Measurements from ENCODE around the gene BCAP29. TPM values are rescaled to one million over a fixed set of nuclear protein-coding genes. Genes with fewer than 3 reads are reported as not detected.

BCAP29 gene
- total and polyA plus RNA-seq, 2 donors (not counting 3 experiments of a cell fraction or from before 2014, with no cell fraction given) = 122 to 162 TPM

- Histone ChIP-seq H3K27me3 (ENCODE audit: control insufficient read depth in 2 of 2, insufficient read depth in 2 of 2, low read length in 2 of 2) (peaks cover 7 to 28% of the 10 kb centered on the region in 2 experiments), H3K9me3 (replicated peaks; ENCODE audit: control insufficient read depth, insufficient read depth, low read length) (no peaks in the 10 kb centered on the region), H3K4me3 (replicated peaks in 1 of 3; ENCODE audit: insufficient read depth in 1 of 3, low read depth in 1 of 3, low read length in 3 of 3) (no peak overlapping the region), H3K9me1 (replicated peaks; ENCODE audit: control insufficient read depth, extremely low read depth, insufficient read depth, low read length) (no peaks in the 10 kb centered on the region), H3K4me1 (ENCODE audit: control insufficient read depth, extremely low read depth, insufficient read depth, low read length) (peaks cover 3% of the 10 kb centered on the region), H3K4me2 (ENCODE audit: insufficient read depth, low read length) (no peak overlapping the region), H4K20me1 (replicated peaks; ENCODE audit: control insufficient read depth, extremely low read depth, insufficient read depth, low read length) (no peaks in the 10 kb centered on the region), H3K79me2 (ENCODE audit: control insufficient read depth, insufficient read depth, low read length) (no peaks in the 10 kb centered on the region), H3K27ac (ENCODE audit: insufficient read depth, low read depth, low read length) (no peak overlapping the region), H3K9ac (replicated peaks; ENCODE audit: extremely low read depth, insufficient read depth, low read length) (no peak overlapping the region), H3K36me3 (ENCODE audit: control insufficient read depth in 2 of 2, extremely low read depth in 1 of 2, insufficient read depth in 2 of 2, low read length in 2 of 2) (no peaks in the 10 kb centered on the region), H2AFZ (ENCODE audit: low read depth, low read length) (no peak overlapping the region)
- TF ChIP-seq EZH2 (IDR thresholded peaks at IDR 0.05; ENCODE audit: borderline replicate concordance, low read depth, low read length, severe bottlenecking) (no peak), CTCF (IDR thresholded peaks at IDR 0.05; ENCODE audit: extremely low read depth in 1 of 2, insufficient read depth in 1 of 2, low read depth in 1 of 2, low read length in 2 of 2) (no peak), JUN (IDR thresholded peaks at IDR 0.05; ENCODE audit: borderline replicate concordance, insufficient read depth, insufficient read length, low read depth) (no peak), FOS (IDR thresholded peaks at IDR 0.05; ENCODE audit: borderline replicate concordance, insufficient read depth, low read length) (no peak), POLR2A (IDR thresholded peaks at IDR 0.05; ENCODE audit: low read depth, low read length) (no peak), MYC (IDR thresholded peaks at IDR 0.05; ENCODE audit: low read depth, low read length) (no peak), GATA2 (IDR thresholded peaks at IDR 0.05; ENCODE audit: insufficient read depth, insufficient read length, low read depth, low read length) (no peak), MAX (IDR thresholded peaks at IDR 0.05; ENCODE audit: insufficient read depth, insufficient read length) (no peak), POLR2AphosphoS5 (IDR thresholded peaks at IDR 0.05; ENCODE audit: insufficient read depth, low read depth, low read length) (no peak)
- DNase-seq (ENCODE audit: low read depth, low spot score) (no peak), FAIRE-seq (no peak)
- intact Hi-C loops (cut with micrococcal nuclease) (no loop called here), dilution Hi-C loops (cut with MboI; ENCODE audit: extremely low pct_ligation_motif_present, low sequenced_read_pairs) (no loop called here)
- ChIA-PET POLR2A (no interaction called here), CTCF (no interaction called here)
- BruUV-seq (replicated peaks) = no TSS peak
These were observed 86.7 kb downstream of the BCAP29 start for GRCh38 chr7:107666790-107667189.

Measured in endothelial cell of umbilical vein (primary cell).